HCT116 (cell line): ENCODE results near the gene COL9A3. TPM values are rescaled to one million over a fixed set of nuclear protein-coding genes. Genes with fewer than 3 reads are reported as not detected.

ENCODE experiments used
- ATAC-seq: fragments of 200-7000 bp; cut with Tn5 transposase; 2 replicates; pipeline ENCODE4 v1.9.1; 2020; ENCODE audit warnings: mild to moderate bottlenecking, moderate library complexity
- BruUV-seq: library from RNA; stranded (reverse); fragments of 400-500 nt; replicated peaks from 2 replicates; lab custom pipeline; 2021; lab: Mats Ljungman, UMichigan
- CTCF ChIA-PET: fragments of 300-600 bp; sonication (Branson Sonifier 250); formaldehyde crosslinking; loops from one replicate; lab custom pipeline; 2021; ENCODE audit warnings: antibody characterized with exemption; lab: Charles Lee
- POLR2A ChIA-PET: fragments of 300-600, 350-600 bp; sonication (Branson Sonifier 250); formaldehyde crosslinking; loops from one replicate; lab custom pipeline; 2021; ENCODE audit warnings: antibody characterized with exemption; lab: Charles Lee
- RAD21 ChIA-PET, 2 experiments: fragments of 300-600 bp; sonication (Branson Sonifier 250); formaldehyde crosslinking; loops; one replicate each; lab custom pipeline; 2023; ENCODE audit warnings: low total read pairs in 2 of 2; ENCODE audit not compliant: uncharacterized antibody in 2 of 2, unreplicated experiment in 2 of 2, low non-redundant PET in 1 of 2; lab: Charles Lee
- DNase-seq: peaks from one replicate; pipeline ENCODE4 v3.0.0-alpha.2; 2010; ENCODE audit warnings: low read depth, low spot score
- H2AFZ ChIP-seq: fragments of 200-600 bp; shearing (Covaris generic), sonication (generic); 2 replicates; pipeline ENCODE4 v1.6.1; 2017; ENCODE audit warnings: low read depth, mixed run types, mixed read lengths, antibody characterized with exemption, low read length; ENCODE audit not compliant: poor library complexity, severe bottlenecking
- H3K27ac ChIP-seq: 2 replicates; pipeline ENCODE4 v1.5.1; 2012; ENCODE audit warnings: low read depth, low read length
- H3K27me3 ChIP-seq: fragments of 200-600 bp; sonication (generic); 2 replicates; pipeline ENCODE4 v1.6.1; 2016; ENCODE audit warnings: mixed run types, low read length, mixed read lengths; ENCODE audit not compliant: insufficient read depth
- H3K36me3 ChIP-seq, 2 experiments: fragments of 200-500 bp in 1 of 2; fragments of 200-600 bp in 1 of 2; sonication (Bioruptor generic) in 1 of 2; sonication (generic) in 1 of 2; 2 replicates each; pipeline versions ENCODE4 v1.5.1 to v1.6.1; 2014 to 2016; ENCODE audit warnings: low read length in 2 of 2, inconsistent platforms in 1 of 2, mixed read lengths in 1 of 2, mixed run types in 1 of 2; ENCODE audit not compliant: insufficient read depth in 2 of 2, control insufficient read depth in 1 of 2
- H3K4me1 ChIP-seq, 2 experiments: fragments of 200-600 bp in 1 of 2; sonication (generic) in 1 of 2; 2 replicates each; pipeline versions ENCODE4 v1.5.1 to v1.6.1; 2012 to 2017; ENCODE audit warnings: low read length in 2 of 2, inconsistent platforms in 1 of 2, mild to moderate bottlenecking in 1 of 2, mixed read lengths in 1 of 2, mixed run types in 1 of 2, moderate library complexity in 1 of 2; ENCODE audit not compliant: insufficient read depth in 2 of 2, control insufficient read depth in 1 of 2
- H3K4me2 ChIP-seq: fragments of 200-600 bp; sonication (generic); 2 replicates; pipeline ENCODE4 v1.6.1; 2017; ENCODE audit warnings: mixed run types, low read length, mixed read lengths
- H3K4me3 ChIP-seq, 2 experiments: fragments of 200-600 bp in 1 of 2; sonication (generic) in 1 of 2; replicated peaks in 1 of 2; 2 replicates each; pipeline ENCODE4 v1.5.1; 2011 to 2016; ENCODE audit warnings: low read length in 2 of 2, control low read depth in 1 of 2, low read depth in 1 of 2, mild to moderate bottlenecking in 1 of 2, mixed read lengths in 1 of 2, mixed run types in 1 of 2
- H3K79me2 ChIP-seq: fragments of 200-600 bp; sonication (generic); 2 replicates; pipeline ENCODE4 v1.6.1; 2017; ENCODE audit warnings: mild to moderate bottlenecking, mixed run types, low read length, moderate library complexity, mixed read lengths; ENCODE audit not compliant: insufficient read depth
- H3K9ac ChIP-seq: fragments of 200-600 bp; sonication (generic); 2 replicates; pipeline ENCODE4 v1.6.1; 2016; ENCODE audit warnings: low read length, mixed read lengths
- H3K9me2 ChIP-seq: fragments of 200-600 bp; sonication (generic), shearing (Covaris generic); 2 replicates; pipeline ENCODE4 v1.6.1; 2017; ENCODE audit warnings: mixed run types, mild to moderate bottlenecking, moderate library complexity; ENCODE audit not compliant: insufficient read depth
- H3K9me3 ChIP-seq, 2 experiments: fragments of 200-500 bp in 1 of 2; fragments of 200-600 bp in 1 of 2; sonication (Bioruptor generic) in 1 of 2; sonication (generic) in 1 of 2; 2 replicates each; pipeline ENCODE4 v1.6.1; 2014 to 2017; ENCODE audit warnings: low read length in 2 of 2, mixed read lengths in 2 of 2, inconsistent platforms in 1 of 2, low read depth in 1 of 2, mild to moderate bottlenecking in 1 of 2, mixed run types in 1 of 2, moderate library complexity in 1 of 2; ENCODE audit not compliant: control insufficient read depth in 1 of 2, insufficient read depth in 1 of 2
- H4K20me1 ChIP-seq: fragments of 200-600 bp; sonication (generic), shearing (Covaris generic); 2 replicates; pipeline ENCODE4 v1.6.1; 2017; ENCODE audit warnings: mixed run types, mild to moderate bottlenecking, moderate library complexity; ENCODE audit not compliant: insufficient read depth
- CBX3 ChIP-seq: IDR thresholded peaks from 2 replicates; pipeline ENCODE4 v1.6.1; 2012; ENCODE audit warnings: low read depth
- EGR1 ChIP-seq: IDR thresholded peaks from 2 replicates; pipeline ENCODE4 v1.6.1; 2012; ENCODE audit warnings: low read depth
- ELF1 ChIP-seq: IDR thresholded peaks from 2 replicates; pipeline ENCODE4 v1.6.1; 2012; ENCODE audit warnings: low read depth, borderline replicate concordance
- EZH2 ChIP-seq: fragments of 200-600 bp; sonication (generic); IDR thresholded peaks from 2 replicates; pipeline ENCODE4 v1.6.1; 2017; ENCODE audit warnings: antibody characterized with exemption, mixed run types
- EZH2phosphoT487 ChIP-seq: fragments of 200-600 bp; IDR thresholded peaks from 2 replicates; pipeline ENCODE4 v1.6.1; 2018; ENCODE audit warnings: antibody characterized with exemption, borderline replicate concordance
- FOSL1 ChIP-seq: IDR thresholded peaks from 2 replicates; pipeline ENCODE4 v1.6.1; 2012; ENCODE audit warnings: low read depth
- JUND ChIP-seq: IDR thresholded peaks from 2 replicates; pipeline ENCODE4 v1.6.1; 2012
- MAX ChIP-seq: IDR thresholded peaks from 2 replicates; pipeline ENCODE4 v1.6.1; 2012
- POLR2A ChIP-seq: IDR thresholded peaks from 2 replicates; pipeline ENCODE4 v1.7.0; 2011; ENCODE audit warnings: borderline replicate concordance; ENCODE audit not compliant: insufficient read depth, insufficient read length; ENCODE audit errors: extremely low read depth
- RAD21 ChIP-seq: IDR thresholded peaks from 2 replicates; pipeline ENCODE4 v1.6.1; 2012; ENCODE audit warnings: low read depth, mild to moderate bottlenecking
- REST ChIP-seq: IDR thresholded peaks from 2 replicates; pipeline ENCODE4 v1.6.1; 2012; ENCODE audit warnings: low read depth
- SIN3A ChIP-seq: IDR thresholded peaks from 2 replicates; pipeline ENCODE4 v1.6.1; 2012; ENCODE audit warnings: low read depth
- SP1 ChIP-seq: IDR thresholded peaks from 2 replicates; pipeline ENCODE4 v1.6.1; 2012; ENCODE audit warnings: low read depth
- SRF ChIP-seq: IDR thresholded peaks from 2 replicates; pipeline ENCODE4 v1.6.1; 2012; ENCODE audit warnings: low read depth
- YY1 ChIP-seq: IDR thresholded peaks from 2 replicates; pipeline ENCODE4 v1.6.1; 2011; ENCODE audit warnings: low read length, low read depth, moderate library complexity, mild to moderate bottlenecking; ENCODE audit not compliant: insufficient replicate concordance; ENCODE audit errors: extremely low read depth
- ZBTB33 ChIP-seq: IDR thresholded peaks from 2 replicates; pipeline ENCODE4 v1.6.1; 2011; ENCODE audit warnings: mild to moderate bottlenecking, low read length, moderate library complexity; ENCODE audit not compliant: insufficient replicate concordance; ENCODE audit errors: extremely low read depth
- ZFX ChIP-seq: fragments of 450-650 bp; IDR thresholded peaks from 2 replicates; pipeline ENCODE4 v1.6.1; 2017
- ZNF274 ChIP-seq: fragments of 200-500 bp; sonication (Bioruptor generic); IDR thresholded peaks from 2 replicates; pipeline ENCODE4 v1.6.1; 2014; ENCODE audit warnings: mild to moderate bottlenecking, low read depth, low read length, inconsistent platforms
- intact Hi-C: fragments of 100-400 bp; cut with micrococcal nuclease; formaldehyde crosslinking; loops from 2 replicates; pipeline ENCODE4 v1.10.0; 2022
- total RNA-seq: library from RNA; stranded (reverse); gene quantifications from one replicate; pipeline ENCODE4 v1.2.1, GENCODE V29; 2021; ENCODE audit not compliant: unreplicated experiment
- TF ChIP-seq, protein P1 (sequence below), 3 experiments: fragments of 200-600 bp in 1 of 3; sonication (generic) in 1 of 3; IDR thresholded peaks in 2 of 3; conservative IDR thresholded peaks in 1 of 3; 2 replicates each; pipeline ENCODE4 v1.5.1; 2012 to 2017; ENCODE audit warnings: low read depth in 2 of 3, low read length in 2 of 3, antibody characterized with exemption in 1 of 3, borderline replicate concordance in 1 of 3, control low read depth in 1 of 3, mild to moderate bottlenecking in 1 of 3, mixed read lengths in 1 of 3, mixed run types in 1 of 3, moderate library complexity in 1 of 3; ENCODE audit not compliant: insufficient read depth in 1 of 3

Gene COL9A3
- total RNA-seq, 1 experiment from 2014 or later, result 29.7 TPM

- intact Hi-C loops, result no loop called here
- ChIA-PET CTCF (no interaction called here), RAD21 (no interaction called here)
Measured at GRCh38 chr20:62811320-62811719, 5.5 kb upstream of the COL9A3 start.

More at GRCh38 chr20:62811320-62811719, 5.5 kb upstream of the COL9A3 start:
- DNase-seq (no peak), ATAC-seq (no peak)
- TF ChIP-seq, protein P1, sequence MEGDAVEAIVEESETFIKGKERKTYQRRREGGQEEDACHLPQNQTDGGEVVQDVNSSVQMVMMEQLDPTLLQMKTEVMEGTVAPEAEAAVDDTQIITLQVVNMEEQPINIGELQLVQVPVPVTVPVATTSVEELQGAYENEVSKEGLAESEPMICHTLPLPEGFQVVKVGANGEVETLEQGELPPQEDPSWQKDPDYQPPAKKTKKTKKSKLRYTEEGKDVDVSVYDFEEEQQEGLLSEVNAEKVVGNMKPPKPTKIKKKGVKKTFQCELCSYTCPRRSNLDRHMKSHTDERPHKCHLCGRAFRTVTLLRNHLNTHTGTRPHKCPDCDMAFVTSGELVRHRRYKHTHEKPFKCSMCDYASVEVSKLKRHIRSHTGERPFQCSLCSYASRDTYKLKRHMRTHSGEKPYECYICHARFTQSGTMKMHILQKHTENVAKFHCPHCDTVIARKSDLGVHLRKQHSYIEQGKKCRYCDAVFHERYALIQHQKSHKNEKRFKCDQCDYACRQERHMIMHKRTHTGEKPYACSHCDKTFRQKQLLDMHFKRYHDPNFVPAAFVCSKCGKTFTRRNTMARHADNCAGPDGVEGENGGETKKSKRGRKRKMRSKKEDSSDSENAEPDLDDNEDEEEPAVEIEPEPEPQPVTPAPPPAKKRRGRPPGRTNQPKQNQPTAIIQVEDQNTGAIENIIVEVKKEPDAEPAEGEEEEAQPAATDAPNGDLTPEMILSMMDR (IDR thresholded peaks at IDR 0.05 in 2 of 3, conservative IDR thresholded peaks at IDR 0.05 in 1 of 3; ENCODE audit: borderline replicate concordance in 1 of 3, insufficient read depth in 1 of 3, low read depth in 2 of 3, low read length in 2 of 3), result no peak
- TF ChIP-seq EGR1 (no peak), REST (no peak), ZFX (no peak), MAX (no peak), YY1 (no peak), ZBTB33 (no peak), SRF (no peak), SP1 (no peak), ELF1 (no peak), EZH2phosphoT487 (no peak), SIN3A (no peak), FOSL1 (no peak), RAD21 (no peak), POLR2A (no peak), CBX3 (no peak), EZH2 (no peak), ZNF274 (no peak), JUND (no peak)
- BruUV-seq, result no TSS peak
- H3K79me2 ChIP-seq, result peaks cover 42% of the 10 kb centered on the region
- no peak overlapping the region for H3K9ac ChIP-seq
- POLR2A ChIA-PET, result no interaction called here
- H3K4me2 ChIP-seq, result no peak overlapping the region
- no peaks in the 10 kb centered on the region; the same call in 1 of the 2 replicates for H4K20me1 ChIP-seq
- no peaks in the 10 kb centered on the region for H3K27me3 ChIP-seq
- no peaks in the 10 kb centered on the region for H3K9me3 ChIP-seq
- no peak overlapping the region for H3K27ac ChIP-seq
- H3K36me3 ChIP-seq, result peaks cover 24 to 39% of the 10 kb centered on the region in 2 experiments
- H3K4me3 ChIP-seq, result no peak overlapping the region
- H2AFZ ChIP-seq, result no peak overlapping the region
- H3K4me1 ChIP-seq, result peaks cover 24 to 37% of the 10 kb centered on the region in 2 experiments
- H3K9me2 ChIP-seq, result no peaks in the 10 kb centered on the region
